ENCODE measurements around the gene LTBP1. TPM values are rescaled to one million over a fixed set of nuclear protein-coding genes. Genes with fewer than 3 reads are reported as not detected.

LTBP1 gene
- total RNA-seq, 1 donor from 2014 or later = 29.7 TPM

DNA sequence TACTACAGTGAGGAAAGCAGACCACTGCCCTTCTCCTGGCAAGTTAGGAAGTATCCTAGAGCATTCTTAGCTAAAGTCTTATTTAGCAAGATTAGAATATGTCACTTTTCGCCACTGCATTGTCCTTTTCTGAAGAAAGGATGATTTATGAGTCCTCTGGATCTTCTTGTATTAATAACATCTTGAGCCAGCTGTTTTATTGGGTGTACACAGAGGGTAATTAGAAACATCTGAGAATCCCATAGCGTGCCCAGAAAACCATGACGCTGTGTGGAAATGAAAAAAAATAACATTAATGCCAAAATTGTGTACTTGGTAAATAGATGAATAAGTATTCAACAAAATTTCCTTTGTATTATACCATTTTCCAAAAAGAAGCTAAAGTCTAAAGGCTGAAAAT is 198.7 kb downstream of the LTBP1 start:
- H3K79me2 ChIP-seq (ENCODE audit: insufficient read depth, low read length) = peaks cover 88% of the 10 kb centered on the region
- FAIRE-seq (no peak), DNase-seq (ENCODE audit: low read depth) (no peak)
- peaks cover 12% of the 10 kb centered on the region for H3K36me3 ChIP-seq (ENCODE audit: insufficient read depth, low read length)
- H3K4me1 Mint-ChIP-seq (ENCODE audit: low read depth, unreplicated experiment) = peaks cover 16% of the 10 kb centered on the region
- no peak overlapping the region for H3K4me3 ChIP-seq (ENCODE audit: insufficient read depth, low read depth, low read length)
- no peak overlapping the region for H3K4me3 Mint-ChIP-seq (ENCODE audit: unreplicated experiment)
- H3K4me1 ChIP-seq (ENCODE audit: insufficient read depth, low read length) = peaks cover 11% of the 10 kb centered on the region
- no peak overlapping the region for H3K9ac ChIP-seq (ENCODE audit: low read length)
- peaks cover 12% of the 10 kb centered on the region for H4K20me1 ChIP-seq (ENCODE audit: insufficient read depth, low read length)
- H3K27me3 ChIP-seq (ENCODE audit: insufficient read depth, low read length) = no peaks in the 10 kb centered on the region
- TF ChIP-seq EZH2 (IDR thresholded peaks at IDR 0.05; ENCODE audit: insufficient read depth, low read length) = no peak
- no peak for TF ChIP-seq CTCF (IDR thresholded peaks at IDR 0.05; ENCODE audit: insufficient read depth, low read depth, low read length)
- H3K9me3 Mint-ChIP-seq (ENCODE audit: unreplicated experiment) = no peaks in the 10 kb centered on the region
- H3K4me2 ChIP-seq (ENCODE audit: low read length) = no peak overlapping the region
- H3K36me3 Mint-ChIP-seq (ENCODE audit: low read depth, unreplicated experiment) = peaks cover 5% of the 10 kb centered on the region
- no peaks in the 10 kb centered on the region for H3K27me3 Mint-ChIP-seq (ENCODE audit: low read depth, unreplicated experiment)
- no peaks in the 10 kb centered on the region for H3K9me3 ChIP-seq (ENCODE audit: insufficient read depth, low read depth, low read length)
- H3K27ac Mint-ChIP-seq (ENCODE audit: unreplicated experiment) = no peak overlapping the region
- H2AFZ ChIP-seq (ENCODE audit: low read depth, low read length) = no peak overlapping the region
- H3K27ac ChIP-seq (ENCODE audit: low read depth, low read length) = no peak overlapping the region

- H3K27me3 Mint-ChIP-seq (ENCODE audit: low read depth, unreplicated experiment) = no peaks in the 10 kb centered on the region
- H3K27me3 ChIP-seq (ENCODE audit: insufficient read depth, low read length) = no peaks in the 10 kb centered on the region
- peak overlapping the region; percentile 0 for H3K27ac ChIP-seq (ENCODE audit: low read depth, low read length)
- TF ChIP-seq CTCF (IDR thresholded peaks at IDR 0.05; ENCODE audit: insufficient read depth, low read depth, low read length) = no peak
- TF ChIP-seq EZH2 (IDR thresholded peaks at IDR 0.05; ENCODE audit: insufficient read depth, low read length) = no peak
- no peak for FAIRE-seq
- no peaks in the 10 kb centered on the region for H3K9me3 Mint-ChIP-seq (ENCODE audit: unreplicated experiment)
- H3K9me3 ChIP-seq (ENCODE audit: insufficient read depth, low read depth, low read length) = no peaks in the 10 kb centered on the region
- no peak overlapping the region for H2AFZ ChIP-seq (ENCODE audit: low read depth, low read length)
- H3K36me3 Mint-ChIP-seq (ENCODE audit: low read depth, unreplicated experiment) = peaks cover 5% of the 10 kb centered on the region
- peaks cover 87% of the 10 kb centered on the region for H3K79me2 ChIP-seq (ENCODE audit: insufficient read depth, low read length)
- H3K4me3 ChIP-seq (ENCODE audit: insufficient read depth, low read depth, low read length) = no peak overlapping the region
- H4K20me1 ChIP-seq (ENCODE audit: insufficient read depth, low read length) = peaks cover 12% of the 10 kb centered on the region
- peaks cover 12% of the 10 kb centered on the region for H3K36me3 ChIP-seq (ENCODE audit: insufficient read depth, low read length)
- peaks cover 16% of the 10 kb centered on the region for H3K4me1 Mint-ChIP-seq (ENCODE audit: low read depth, unreplicated experiment)
- no peak overlapping the region for H3K9ac ChIP-seq (ENCODE audit: low read length)
- peak; percentile 42 for DNase-seq (ENCODE audit: low read depth)
- H3K4me1 ChIP-seq (ENCODE audit: insufficient read depth, low read length) = peaks cover 11% of the 10 kb centered on the region
- no peak overlapping the region for H3K27ac Mint-ChIP-seq (ENCODE audit: unreplicated experiment)
- peak overlapping the region; percentile 10 for H3K4me2 ChIP-seq (ENCODE audit: low read length)
- no peak overlapping the region for H3K4me3 Mint-ChIP-seq (ENCODE audit: unreplicated experiment)
These were observed 199.3 kb downstream of the LTBP1 start for GRCh38 chr2:33146102-33146501.

- Mint-ChIP-seq H3K9me3 (ENCODE audit: unreplicated experiment) (no peaks in the 10 kb centered on the region), H3K4me3 (ENCODE audit: unreplicated experiment) (no peak overlapping the region), H3K36me3 (ENCODE audit: low read depth, unreplicated experiment) (no peaks in the 10 kb centered on the region), H3K4me1 (ENCODE audit: low read depth, unreplicated experiment) (peaks cover 25% of the 10 kb centered on the region), H3K27me3 (ENCODE audit: low read depth, unreplicated experiment) (no peaks in the 10 kb centered on the region), H3K27ac (ENCODE audit: unreplicated experiment) (peak overlapping the region; percentile 87)
- no peak overlapping the region for H2AFZ ChIP-seq (ENCODE audit: low read depth, low read length)
- H3K4me1 ChIP-seq (ENCODE audit: insufficient read depth, low read length) = peaks cover 11% of the 10 kb centered on the region
- peak overlapping the region; percentile 16 for H3K9ac ChIP-seq (ENCODE audit: low read length)
- H3K27ac ChIP-seq (ENCODE audit: low read depth, low read length) = peak overlapping the region; percentile 2
- no peak overlapping the region for H3K4me3 ChIP-seq (ENCODE audit: insufficient read depth, low read depth, low read length)
- no peaks in the 10 kb centered on the region for H3K27me3 ChIP-seq (ENCODE audit: insufficient read depth, low read length)
- no peak for TF ChIP-seq EZH2 (IDR thresholded peaks at IDR 0.05; ENCODE audit: insufficient read depth, low read length)
- no peak for TF ChIP-seq CTCF (IDR thresholded peaks at IDR 0.05; ENCODE audit: insufficient read depth, low read depth, low read length)
- peak; percentile 56 for FAIRE-seq
- H3K4me2 ChIP-seq (ENCODE audit: low read length) = peak overlapping the region; percentile 8
- DNase-seq (ENCODE audit: low read depth) = peak; percentile 53
- H4K20me1 ChIP-seq (ENCODE audit: insufficient read depth, low read length) = peaks cover 5% of the 10 kb centered on the region
- peaks cover 84% of the 10 kb centered on the region for H3K79me2 ChIP-seq (ENCODE audit: insufficient read depth, low read length)
- H3K36me3 ChIP-seq (ENCODE audit: insufficient read depth, low read length) = peaks cover 6% of the 10 kb centered on the region
- no peaks in the 10 kb centered on the region for H3K9me3 ChIP-seq (ENCODE audit: insufficient read depth, low read depth, low read length)
These were observed 206.3 kb downstream of the LTBP1 start for GRCh38 chr2:33153008-33153407.

Measured in astrocyte (in vitro differentiated cells and primary cell).